Measurements from ENCODE around the gene ADRB2. TPM values are rescaled to one million over a fixed set of nuclear protein-coding genes. Genes with fewer than 3 reads are reported as not detected.

ADRB2 gene
- total RNA-seq, 1 experiment from 2014 or later = 0.26 TPM

DNA sequence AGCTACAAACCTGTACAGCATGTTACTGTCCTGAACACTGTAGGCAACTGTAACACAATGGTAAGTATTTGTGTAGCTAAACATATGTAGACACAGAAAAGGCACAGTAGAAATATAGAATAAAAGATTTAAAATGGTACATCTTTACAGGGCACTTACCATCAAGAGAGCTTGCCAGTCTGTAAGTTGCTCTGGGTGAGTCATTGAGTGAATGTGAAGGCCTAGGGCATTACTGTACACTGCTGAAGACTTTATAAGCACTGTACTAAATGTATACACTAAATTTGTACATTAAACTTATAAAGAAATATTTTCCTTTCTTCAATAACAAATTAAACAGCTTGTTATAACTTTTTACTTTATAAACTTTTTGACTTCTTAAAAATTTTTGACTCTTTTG, 20.5 kb downstream of the ADRB2 start:
- Histone ChIP-seq H4K91ac (ENCODE audit: insufficient read length, low read depth, low read length) (no peak overlapping the region), H3K9ac (ENCODE audit: extremely low read depth, insufficient read length, low read length) (no peak overlapping the region), H3K4ac (ENCODE audit: low read depth, low read length) (no peak overlapping the region), H3K27ac (ENCODE audit: insufficient read length, low read depth, low read length) (no peak overlapping the region), H3K27me3 (ENCODE audit: insufficient read depth, low read length) (no peaks in the 10 kb centered on the region), H3K79me2 (ENCODE audit: insufficient read depth, low read length) (no peaks in the 10 kb centered on the region), H3K79me1 (ENCODE audit: insufficient read depth, low read depth, low read length, poor library complexity, severe bottlenecking) (no peaks in the 10 kb centered on the region), H2BK15ac (ENCODE audit: low read depth, low read length) (no peak overlapping the region), H3K14ac (ENCODE audit: insufficient read depth, low read length) (no peak overlapping the region), H3K18ac (ENCODE audit: insufficient read length, low read depth, low read length) (no peak overlapping the region), H2BK5ac (ENCODE audit: insufficient read length, low read length) (no peak overlapping the region), H2BK12ac (ENCODE audit: insufficient read length, low read depth, low read length) (no peak overlapping the region), H2BK120ac (ENCODE audit: low read depth, low read length, poor library complexity, severe bottlenecking) (no peak overlapping the region), H3K9me3 (ENCODE audit: control insufficient read depth, low read depth, low read length) (no peaks in the 10 kb centered on the region), H4K20me1 (ENCODE audit: control insufficient read depth, insufficient read depth, insufficient read length) (no peaks in the 10 kb centered on the region), H3K23me2 (ENCODE audit: insufficient read length, low read depth, low read length, poor library complexity, severe bottlenecking) (no peaks in the 10 kb centered on the region), H2AFZ (ENCODE audit: low read length) (no peak overlapping the region), H3K4me1 (ENCODE audit: insufficient read depth, low read length) (no peaks in the 10 kb centered on the region), H2AK5ac (ENCODE audit: insufficient read length, low read length) (no peak overlapping the region), H3K23ac (ENCODE audit: insufficient read length, low read depth, low read length) (no peak overlapping the region), H3K56ac (ENCODE audit: insufficient read length, low read depth, low read length) (no peak overlapping the region), H4K8ac (replicated peaks; ENCODE audit: insufficient read length, low read depth, low read length) (no peak overlapping the region), H3K4me2 (ENCODE audit: insufficient read depth, insufficient read length, low read length) (no peak overlapping the region), H3T11ph (ENCODE audit: low read length) (no peak overlapping the region), H2BK20ac (ENCODE audit: low read depth, low read length, poor library complexity, severe bottlenecking) (no peak overlapping the region), H4K5ac (ENCODE audit: insufficient read length, low read depth, low read length) (no peak overlapping the region)
- no peaks in the 10 kb centered on the region for H3K9me3 Mint-ChIP-seq
- DNase-seq = no peak
- H3K4me3 Mint-ChIP-seq = no peak overlapping the region
- peaks cover 5 to 10% of the 10 kb centered on the region in 2 experiments; a peak in 3 of 4 replicates for H3K4me1 Mint-ChIP-seq
- no peaks in the 10 kb centered on the region; the same call in 1 of the 2 replicates for H3K27me3 Mint-ChIP-seq (ENCODE audit: low read depth)
- TF ChIP-seq, protein P1, sequence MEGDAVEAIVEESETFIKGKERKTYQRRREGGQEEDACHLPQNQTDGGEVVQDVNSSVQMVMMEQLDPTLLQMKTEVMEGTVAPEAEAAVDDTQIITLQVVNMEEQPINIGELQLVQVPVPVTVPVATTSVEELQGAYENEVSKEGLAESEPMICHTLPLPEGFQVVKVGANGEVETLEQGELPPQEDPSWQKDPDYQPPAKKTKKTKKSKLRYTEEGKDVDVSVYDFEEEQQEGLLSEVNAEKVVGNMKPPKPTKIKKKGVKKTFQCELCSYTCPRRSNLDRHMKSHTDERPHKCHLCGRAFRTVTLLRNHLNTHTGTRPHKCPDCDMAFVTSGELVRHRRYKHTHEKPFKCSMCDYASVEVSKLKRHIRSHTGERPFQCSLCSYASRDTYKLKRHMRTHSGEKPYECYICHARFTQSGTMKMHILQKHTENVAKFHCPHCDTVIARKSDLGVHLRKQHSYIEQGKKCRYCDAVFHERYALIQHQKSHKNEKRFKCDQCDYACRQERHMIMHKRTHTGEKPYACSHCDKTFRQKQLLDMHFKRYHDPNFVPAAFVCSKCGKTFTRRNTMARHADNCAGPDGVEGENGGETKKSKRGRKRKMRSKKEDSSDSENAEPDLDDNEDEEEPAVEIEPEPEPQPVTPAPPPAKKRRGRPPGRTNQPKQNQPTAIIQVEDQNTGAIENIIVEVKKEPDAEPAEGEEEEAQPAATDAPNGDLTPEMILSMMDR (conservative IDR thresholded peaks at IDR 0.05) = no peak
- H3K36me3 Mint-ChIP-seq (ENCODE audit: insufficient read depth in 1 of 3, low read depth in 3 of 3) = no peaks in the 10 kb centered on the region
- H3K27ac Mint-ChIP-seq = no peak overlapping the region

Data from H9 (cell line).